Mesenteric fat pad (tissue), 1 donor: ENCODE measurements around the gene PROK1. TPM values are rescaled to one million over a fixed set of nuclear protein-coding genes. Genes with fewer than 3 reads are reported as not detected.

ENCODE experiments used
- total RNA-seq: library from RNA; stranded (reverse); fragmentation: NEBNext Ultra II Directional; extraction: Animal tissue kit (Norgen Biotek cat#: 25700); gene quantifications from one replicate; pipeline ENCODE4 v1.2.1, GENCODE V29; 2021
- donor health status: DM: yes; HTN: yes; CAD: no.

Gene PROK1
- total RNA-seq, 1 donor from 2014 or later = 1.3 TPM

Other genes starting within 250 kb of the PROK1 start
- 12.8 TPM for gene KCNC4, start 240.8 kb upstream of the PROK1 start, total RNA-seq
- 21.1 TPM for gene RBM15, start 111.8 kb upstream of the PROK1 start, total RNA-seq
- 7.2 TPM for gene SLC16A4, start 60.1 kb upstream of the PROK1 start, total RNA-seq
- gene LAMTOR5, start 43.5 kb upstream of the PROK1 start, total RNA-seq = 134 TPM
- not detected for gene KCNA10, start 68.0 kb downstream of the PROK1 start, total RNA-seq
- gene KCNA2, start 155.2 kb downstream of the PROK1 start, total RNA-seq = 1.5 TPM
- gene KCNA3, start 223.8 kb downstream of the PROK1 start, total RNA-seq = 0.90 TPM